ENCODE data around the gene NUCKS1.

The NUCKS1 gene

GRCh38 chr1:205750138-205751035 lies at the start of gene NUCKS1:
Gene NUCKS1, minus strand, starts transcription at chr1:205750182. Its CDS starts 209 bp downstream, at chr1:205749973.
- DNase-seq: peak; percentile 98

GRCh38 chr1:205798577-205798976 lies 48.6 kb upstream of the NUCKS1 start:
- DNase-seq: no peak

GRCh38 chr1:205797168-205797567 lies 47.2 kb upstream of the NUCKS1 start:
- DNase-seq: no peak

- DNase-seq: no peak
Observed at GRCh38 chr1:205794011-205794730, 44.2 kb upstream of the NUCKS1 start.

GRCh38 chr1:205792961-205793673 lies 43.1 kb upstream of the NUCKS1 start:
- DNase-seq: no peak

GRCh38 chr1:205792481-205792881 lies 42.5 kb upstream of the NUCKS1 start:
- DNase-seq: no peak

GRCh38 chr1:205791568-205792180 lies 41.7 kb upstream of the NUCKS1 start:
- DNase-seq: peak; percentile 59

GRCh38 chr1:205787287-205787916 lies 37.4 kb upstream of the NUCKS1 start:
- DNase-seq: no peak

- DNase-seq: no peak
Observed at GRCh38 chr1:205786601-205787000, 36.6 kb upstream of the NUCKS1 start.

GRCh38 chr1:205785446-205785845 lies 35.5 kb upstream of the NUCKS1 start:
- DNase-seq: no peak

- no peak for DNase-seq
Observed at GRCh38 chr1:205783904-205784303, 33.9 kb upstream of the NUCKS1 start.

GRCh38 chr1:205783433-205783795 lies 33.4 kb upstream of the NUCKS1 start:
- DNase-seq: no peak

GRCh38 chr1:205782627-205783432 lies 32.8 kb upstream of the NUCKS1 start:
- no peak for DNase-seq

GRCh38 chr1:205780335-205780734 lies 30.4 kb upstream of the NUCKS1 start:
- DNase-seq: no peak

GRCh38 chr1:205777994-205778393 lies 28.0 kb upstream of the NUCKS1 start:
- no peak for DNase-seq

- no peak for DNase-seq
Observed at GRCh38 chr1:205775717-205776056, 25.7 kb upstream of the NUCKS1 start.

- peak; percentile 81 for DNase-seq
Observed at GRCh38 chr1:205775015-205775716, 25.2 kb upstream of the NUCKS1 start, which contains the start of gene RAB29. Gene RAB29, minus strand, starts transcription at chr1:205775482. Its CDS starts 526 bp downstream, at chr1:205774956.

- DNase-seq: peak; percentile 15
Observed at GRCh38 chr1:205774198-205775014, 24.4 kb upstream of the NUCKS1 start.

- DNase-seq: peak; percentile 17
Observed at GRCh38 chr1:205772607-205773032, 22.6 kb upstream of the NUCKS1 start.

GRCh38 chr1:205770618-205771017 lies 20.6 kb upstream of the NUCKS1 start:
- no peak for DNase-seq

All from activated naive CD4-positive, alpha-beta T cell treated with anti-CD3 and anti-CD28 coated beads, Interleukin-2, amount 50 U/mL, for 16 hours (primary cell).